BLaER1 (cell line): ENCODE results near the gene ATF6.
A peak's percentile ranks its signal among the peaks of the same experiment; 100 is the strongest.
"Not testable (repeated sequence)": the region's sequence is repeated elsewhere in the genome, so short reads cannot be mapped to it uniquely, and the experiment has no call there.

ENCODE experiments used
- H3K27ac ChIP-seq: shearing (Covaris generic); formaldehyde crosslinking; 2 replicates; pipeline ENCODE4 v1.8.1; 2022
- H3K27me3 ChIP-seq: shearing (Covaris generic); formaldehyde crosslinking; 2 replicates; pipeline ENCODE4 v1.8.1; 2022
- H3K36me3 ChIP-seq: shearing (Covaris generic); formaldehyde crosslinking; 2 replicates; pipeline ENCODE4 v1.8.1; 2022
- H3K4me1 ChIP-seq: shearing (Covaris generic); formaldehyde crosslinking; 2 replicates; pipeline ENCODE4 v1.8.1; 2022
- H3K4me2 ChIP-seq: shearing (Covaris generic); formaldehyde crosslinking; 2 replicates; pipeline ENCODE4 v1.8.1; 2022
- H3K4me3 ChIP-seq: shearing (Covaris generic); formaldehyde crosslinking; 2 replicates; pipeline ENCODE4 v1.8.1; 2022
- H3K9ac ChIP-seq: shearing (Covaris generic); formaldehyde crosslinking; 2 replicates; pipeline ENCODE4 v1.8.1; 2022
- H3K9me3 ChIP-seq: shearing (Covaris generic); formaldehyde crosslinking; 2 replicates; pipeline ENCODE4 v1.8.1; 2022
- H4K20me1 ChIP-seq: shearing (Covaris generic); formaldehyde crosslinking; 2 replicates; pipeline ENCODE4 v1.8.1; 2022
- Cebpa-rat ChIP-seq: shearing (Covaris generic); IDR thresholded peaks from 2 replicates; pipeline ENCODE4 v1.8.1; 2022

The ATF6 gene

GRCh38 chr1:161766102-161766981 is at the start of gene ATF6:
Gene ATF6 (plus strand): TSS chr1:161766320. CDS start chr1:161766361, 41 bp downstream.
- H3K4me1 ChIP-seq, result peaks cover 16% of the 10 kb centered on the region
- H3K4me3 ChIP-seq, result peak within 1 kb of the TSS; percentile 87
- H3K27me3 ChIP-seq, result no peaks in the 10 kb centered on the region
- H3K9ac ChIP-seq, result peak within 1 kb of the TSS; percentile 88
- peak within 1 kb of the TSS; percentile 81 for H3K27ac ChIP-seq
- H3K36me3 ChIP-seq, result no peaks in the 10 kb centered on the region
- H3K4me2 ChIP-seq, result peak within 1 kb of the TSS; percentile 81
- no peaks in the 10 kb centered on the region for H3K9me3 ChIP-seq
- TF ChIP-seq Cebpa-rat, result no peak
- peaks cover 43% of the 10 kb centered on the region for H4K20me1 ChIP-seq

- Histone ChIP-seq H3K36me3 (no peaks in the 10 kb centered on the region), H3K4me1 (peaks cover 34% of the 10 kb centered on the region), H3K4me3 (no peak overlapping the region), H3K27ac (peak overlapping the region; percentile 57), H4K20me1 (no peaks in the 10 kb centered on the region), H3K27me3 (no peaks in the 10 kb centered on the region), H3K9ac (no peak overlapping the region), H3K4me2 (peak overlapping the region; percentile 79), H3K9me3 (no peaks in the 10 kb centered on the region)
- TF ChIP-seq Cebpa-rat, result no peak
These were observed 47.4 kb upstream of the ATF6 start for GRCh38 chr1:161718559-161719324.

- H3K4me2 ChIP-seq, result peak overlapping the region; percentile 79
- H3K4me1 ChIP-seq, result peaks cover 34% of the 10 kb centered on the region
- H3K9me3 ChIP-seq, result no peaks in the 10 kb centered on the region
- H3K27ac ChIP-seq, result peak overlapping the region; percentile 57
- H3K9ac ChIP-seq, result no peak overlapping the region
- no peaks in the 10 kb centered on the region for H4K20me1 ChIP-seq
- no peak overlapping the region for H3K4me3 ChIP-seq
- no peak for TF ChIP-seq Cebpa-rat
- H3K27me3 ChIP-seq, result no peaks in the 10 kb centered on the region
- no peaks in the 10 kb centered on the region for H3K36me3 ChIP-seq
These were observed 46.9 kb upstream of the ATF6 start for GRCh38 chr1:161719325-161719611.

- Histone ChIP-seq H3K9me3 (no peaks in the 10 kb centered on the region), H3K9ac (no peak overlapping the region), H3K4me1 (peaks cover 44% of the 10 kb centered on the region), H3K4me3 (no peak overlapping the region), H3K4me2 (no peak overlapping the region), H3K27ac (no peak overlapping the region), H3K27me3 (no peaks in the 10 kb centered on the region), H4K20me1 (no peaks in the 10 kb centered on the region), H3K36me3 (no peaks in the 10 kb centered on the region)
- no peak for TF ChIP-seq Cebpa-rat
These were observed 45.7 kb upstream of the ATF6 start for GRCh38 chr1:161720422-161720821.

GRCh38 chr1:161720956-161721737 is 45.0 kb upstream of the ATF6 start, which contains the start of gene FCRLB:
Gene FCRLB (plus strand): TSS chr1:161721544. CDS start chr1:161722673, 1,129 bp downstream.
- TF ChIP-seq Cebpa-rat, result no peak
- H3K4me3 ChIP-seq, result no peak within 1 kb of the TSS

GRCh38 chr1:161721738-161722343 is 44.3 kb upstream of the ATF6 start:
- no peaks in the 10 kb centered on the region for H4K20me1 ChIP-seq
- H3K4me2 ChIP-seq, result no peak overlapping the region
- no peak overlapping the region for H3K9ac ChIP-seq
- no peaks in the 10 kb centered on the region for H3K36me3 ChIP-seq
- no peak overlapping the region for H3K4me3 ChIP-seq
- no peak overlapping the region for H3K27ac ChIP-seq
- H3K4me1 ChIP-seq, result peaks cover 48% of the 10 kb centered on the region
- no peak for TF ChIP-seq Cebpa-rat
- no peaks in the 10 kb centered on the region for H3K27me3 ChIP-seq
- H3K9me3 ChIP-seq, result no peaks in the 10 kb centered on the region

More at GRCh38 chr1:161720956-161721737, 45.0 kb upstream of the ATF6 start, which contains the start of gene FCRLB:
- Histone ChIP-seq H3K27me3 (no peaks in the 10 kb centered on the region), H3K9me3 (no peaks in the 10 kb centered on the region), H3K27ac (no peak within 1 kb of the TSS), H3K36me3 (no peaks in the 10 kb centered on the region), H3K9ac (no peak within 1 kb of the TSS), H3K4me2 (no peak within 1 kb of the TSS), H4K20me1 (no peaks in the 10 kb centered on the region), H3K4me1 (peaks cover 48% of the 10 kb centered on the region)

- Histone ChIP-seq H3K27ac (no peak overlapping the region), H3K36me3 (no peaks in the 10 kb centered on the region), H3K9ac (no peak overlapping the region), H4K20me1 (no peaks in the 10 kb centered on the region), H3K4me2 (no peak overlapping the region), H3K4me1 (peaks cover 50% of the 10 kb centered on the region), H3K4me3 (no peak overlapping the region), H3K9me3 (no peaks in the 10 kb centered on the region), H3K27me3 (no peaks in the 10 kb centered on the region)
- no peak for TF ChIP-seq Cebpa-rat
These were observed 43.7 kb upstream of the ATF6 start for GRCh38 chr1:161722406-161722805.

GRCh38 chr1:161723459-161724141 is 42.5 kb upstream of the ATF6 start:
- Histone ChIP-seq H3K4me2 (no peak overlapping the region), H3K4me1 (peaks cover 46% of the 10 kb centered on the region)

GRCh38 chr1:161725258-161725907 is 40.7 kb upstream of the ATF6 start:
- H3K27ac ChIP-seq, result peak overlapping the region; percentile 89
- H3K4me2 ChIP-seq, result peak overlapping the region; percentile 96
- not testable (repeated sequence) for H4K20me1 ChIP-seq, H3K36me3 ChIP-seq, H3K9me3 ChIP-seq, H3K27me3 ChIP-seq
- H3K9ac ChIP-seq, result peak overlapping the region; percentile 88
- H3K4me1 ChIP-seq, result peaks cover 28% of the 10 kb centered on the region
- H3K4me3 ChIP-seq, result peak overlapping the region; percentile 89

More at GRCh38 chr1:161723459-161724141, 42.5 kb upstream of the ATF6 start:
- Histone ChIP-seq H3K4me3 (no peak overlapping the region), H3K27me3 (no peaks in the 10 kb centered on the region), H3K9me3 (no peaks in the 10 kb centered on the region), H4K20me1 (no peaks in the 10 kb centered on the region), H3K36me3 (no peaks in the 10 kb centered on the region), H3K27ac (no peak overlapping the region), H3K9ac (no peak overlapping the region)
- no peak for TF ChIP-seq Cebpa-rat
